GM13977 (cell line): ENCODE results near the gene GMPR2.
A peak's percentile ranks its signal among the peaks of the same experiment; 100 is the strongest.

Experiments
- DNase-seq: peaks from one replicate; pipeline ENCODE4 v3.0.0; 2012; ENCODE audit warnings: low spot score
- in situ Hi-C: fragments of 300-500 bp; cut with MboI; formaldehyde crosslinking; loops from one replicate; pipeline ENCODE4 v1.12.0; 2022; ENCODE audit warnings: low sequenced_read_pairs, low pct_unique_long_range_greater_than_20kb, mixed read lengths, inconsistent platforms; ENCODE audit not compliant: unreplicated experiment
- TF ChIP-seq, protein P1 (sequence below): IDR thresholded peaks from 2 replicates; pipeline ENCODE4 v1.5.1; 2012; ENCODE audit warnings: mild to moderate bottlenecking, control low read depth; ENCODE audit not compliant: insufficient read depth; ENCODE audit errors: extremely low read depth, missing control alignments

The GMPR2 gene

DNA sequence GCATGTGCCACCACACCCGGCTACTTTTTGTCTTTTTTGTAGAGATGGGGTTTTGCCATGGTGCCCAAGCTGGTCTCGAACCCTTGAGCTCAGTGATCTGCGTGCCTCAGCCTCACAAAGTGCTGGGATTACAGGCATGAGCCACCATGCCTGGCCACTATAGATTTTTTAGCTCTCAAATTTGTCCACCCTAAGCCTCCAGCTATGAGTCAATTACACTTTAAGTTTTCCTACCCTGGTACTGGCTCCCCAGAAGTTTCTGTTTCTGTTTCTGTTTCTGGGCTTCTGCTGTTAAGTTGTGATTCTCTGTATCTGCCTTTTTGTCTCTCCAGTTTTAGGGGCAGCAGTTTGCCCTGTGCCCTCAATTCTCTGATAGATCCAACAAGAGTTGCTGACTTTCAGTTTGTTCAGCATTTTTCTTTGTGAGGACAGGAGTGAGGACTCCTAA, 14.1 kb downstream of the GMPR2 start:
- in situ Hi-C loops, result no loop called here
- DNase-seq, result peak; percentile 63
- TF ChIP-seq, protein P1, sequence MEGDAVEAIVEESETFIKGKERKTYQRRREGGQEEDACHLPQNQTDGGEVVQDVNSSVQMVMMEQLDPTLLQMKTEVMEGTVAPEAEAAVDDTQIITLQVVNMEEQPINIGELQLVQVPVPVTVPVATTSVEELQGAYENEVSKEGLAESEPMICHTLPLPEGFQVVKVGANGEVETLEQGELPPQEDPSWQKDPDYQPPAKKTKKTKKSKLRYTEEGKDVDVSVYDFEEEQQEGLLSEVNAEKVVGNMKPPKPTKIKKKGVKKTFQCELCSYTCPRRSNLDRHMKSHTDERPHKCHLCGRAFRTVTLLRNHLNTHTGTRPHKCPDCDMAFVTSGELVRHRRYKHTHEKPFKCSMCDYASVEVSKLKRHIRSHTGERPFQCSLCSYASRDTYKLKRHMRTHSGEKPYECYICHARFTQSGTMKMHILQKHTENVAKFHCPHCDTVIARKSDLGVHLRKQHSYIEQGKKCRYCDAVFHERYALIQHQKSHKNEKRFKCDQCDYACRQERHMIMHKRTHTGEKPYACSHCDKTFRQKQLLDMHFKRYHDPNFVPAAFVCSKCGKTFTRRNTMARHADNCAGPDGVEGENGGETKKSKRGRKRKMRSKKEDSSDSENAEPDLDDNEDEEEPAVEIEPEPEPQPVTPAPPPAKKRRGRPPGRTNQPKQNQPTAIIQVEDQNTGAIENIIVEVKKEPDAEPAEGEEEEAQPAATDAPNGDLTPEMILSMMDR, result no peak

GRCh38 chr14:24247422-24247821, 14.7 kb downstream of the GMPR2 start:
- in situ Hi-C loops, result no loop called here
- TF ChIP-seq, protein P1, result no peak
- no peak for DNase-seq

- TF ChIP-seq, protein P1, result no peak
- in situ Hi-C loops, result no loop called here
- no peak for DNase-seq
Measured at GRCh38 chr14:24249230-24250021, 16.7 kb downstream of the GMPR2 start.

- TF ChIP-seq, protein P1, result no peak
- no peak for DNase-seq
- in situ Hi-C loops, result no loop called here
Measured at GRCh38 chr14:24250354-24250753, 17.6 kb downstream of the GMPR2 start.

DNA sequence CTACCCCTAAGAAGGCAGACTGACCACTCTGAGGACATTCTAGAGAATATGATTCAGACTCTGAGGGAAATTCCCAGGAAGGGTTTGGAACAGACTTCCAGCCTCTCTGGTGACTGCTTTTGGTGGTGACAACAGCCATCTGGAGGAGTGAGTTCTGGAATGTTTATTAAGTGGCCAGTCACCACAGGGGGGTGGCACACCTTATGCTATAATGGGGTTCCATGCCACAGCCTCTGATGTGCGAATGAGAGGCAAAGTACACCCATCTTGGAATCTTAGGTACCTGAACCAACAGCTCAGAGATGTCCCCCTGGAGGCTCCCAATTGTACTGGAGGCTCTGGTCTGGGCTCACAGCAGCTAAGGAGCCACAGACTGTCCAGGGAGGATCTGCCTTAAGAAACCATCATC, 19.2 kb downstream of the GMPR2 start:
- TF ChIP-seq, protein P1, result no peak
- DNase-seq, result no peak
- in situ Hi-C loops, result no loop called here

DNA sequence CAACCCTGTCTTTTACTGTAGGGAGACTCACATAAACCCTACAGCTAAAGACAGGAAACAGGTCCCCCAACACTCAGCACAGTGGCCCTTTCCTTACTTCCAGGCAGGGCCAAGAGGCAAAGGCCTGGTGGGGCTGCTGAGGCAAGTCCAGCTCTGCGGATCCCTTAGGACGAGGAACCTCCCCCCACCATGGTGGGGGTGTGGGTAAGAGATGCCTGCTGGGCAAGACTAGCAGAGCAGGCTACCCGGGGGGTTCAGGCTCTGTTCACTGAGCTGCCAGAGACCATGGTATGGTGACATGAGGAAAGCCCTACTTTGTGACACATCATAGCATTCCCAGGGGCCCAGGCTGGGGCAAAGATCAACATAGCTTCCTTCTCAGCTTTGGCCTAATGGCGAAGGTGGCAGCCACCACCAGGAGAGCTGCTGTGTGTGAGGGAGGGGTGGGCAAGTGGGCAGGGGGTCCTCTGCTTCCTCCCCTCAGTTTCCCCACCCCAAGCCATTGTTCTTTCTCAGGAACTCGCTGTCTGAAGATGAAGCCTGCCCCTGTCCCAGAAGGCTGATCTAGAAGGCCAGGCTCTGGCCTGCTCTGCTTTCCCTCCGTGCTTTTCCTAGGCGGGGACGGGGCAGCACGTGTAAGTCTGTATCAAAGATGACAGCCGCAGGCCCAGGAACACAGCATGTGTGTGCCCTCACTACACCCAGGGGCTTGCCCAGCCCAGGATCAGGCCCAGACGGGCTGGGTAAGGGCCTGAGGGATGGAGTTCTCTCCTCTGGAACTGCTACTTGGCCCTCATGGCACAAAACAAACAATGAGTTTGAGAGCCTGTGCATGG, 19.8 kb downstream of the GMPR2 start:
- TF ChIP-seq, protein P1, result no peak
- in situ Hi-C loops, result no loop called here
- no peak for DNase-seq
